HG03460 (cell line): Measurements from ENCODE around the gene A3GALT2.
"Not testable (repeated sequence)": the region's sequence is repeated elsewhere in the genome, so short reads cannot be mapped to it uniquely, and the experiment has no call there.

ENCODE experiments used
- ATAC-seq: cut with Tn5 transposase; IDR thresholded peaks from one replicate; pipeline ENCODE4 v1.9.1; 2021; ENCODE audit not compliant: unreplicated experiment

The A3GALT2 gene

GRCh38 chr1:33295023-33295422 is 25.9 kb downstream of the A3GALT2 start:
- ATAC-seq, result no peak

DNA sequence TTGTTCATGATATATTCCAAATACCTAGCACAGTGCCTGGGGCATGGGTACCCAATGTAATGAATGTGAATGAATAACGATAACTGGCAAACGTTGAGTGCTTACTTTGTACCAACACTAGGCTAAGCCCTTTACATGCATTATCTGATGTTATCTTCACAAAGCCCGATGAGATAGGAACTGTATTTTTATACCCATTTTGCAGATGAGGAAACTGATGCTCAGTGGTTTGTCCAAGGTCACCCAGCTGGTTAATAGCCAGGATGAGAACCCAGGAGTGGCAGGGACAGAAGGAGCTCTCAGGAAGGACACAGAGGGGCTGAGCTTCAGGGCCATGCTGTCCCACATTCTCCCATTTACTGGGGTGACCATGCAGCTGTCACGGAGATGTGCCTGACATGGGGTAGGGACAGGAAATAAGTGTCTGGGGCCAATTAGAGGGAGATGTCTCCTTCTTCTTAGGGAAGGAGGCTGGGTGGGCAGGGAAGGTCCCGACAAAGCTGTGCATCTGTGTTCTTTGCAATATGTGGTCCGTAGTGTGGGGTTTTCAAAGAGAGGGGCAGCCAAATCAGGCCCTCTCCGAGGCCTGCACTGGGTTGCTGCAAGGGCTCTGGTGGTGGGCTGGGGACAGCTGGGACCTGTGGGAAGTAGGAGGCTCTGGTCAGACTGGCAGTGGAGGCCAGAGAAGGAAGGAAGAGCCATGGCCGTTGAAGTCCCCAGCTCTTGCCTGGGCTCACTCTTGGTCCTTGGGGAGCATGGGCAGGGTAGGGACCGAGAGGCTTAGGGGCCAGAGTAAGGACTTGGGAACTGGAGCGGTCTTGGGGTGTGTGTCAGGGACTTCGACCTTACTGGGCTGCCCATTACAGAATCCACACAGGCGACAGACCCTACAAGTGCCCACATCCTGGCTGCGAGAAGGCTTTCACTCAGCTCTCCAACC is 26.6 kb downstream of the A3GALT2 start:
- no peak for ATAC-seq

DNA sequence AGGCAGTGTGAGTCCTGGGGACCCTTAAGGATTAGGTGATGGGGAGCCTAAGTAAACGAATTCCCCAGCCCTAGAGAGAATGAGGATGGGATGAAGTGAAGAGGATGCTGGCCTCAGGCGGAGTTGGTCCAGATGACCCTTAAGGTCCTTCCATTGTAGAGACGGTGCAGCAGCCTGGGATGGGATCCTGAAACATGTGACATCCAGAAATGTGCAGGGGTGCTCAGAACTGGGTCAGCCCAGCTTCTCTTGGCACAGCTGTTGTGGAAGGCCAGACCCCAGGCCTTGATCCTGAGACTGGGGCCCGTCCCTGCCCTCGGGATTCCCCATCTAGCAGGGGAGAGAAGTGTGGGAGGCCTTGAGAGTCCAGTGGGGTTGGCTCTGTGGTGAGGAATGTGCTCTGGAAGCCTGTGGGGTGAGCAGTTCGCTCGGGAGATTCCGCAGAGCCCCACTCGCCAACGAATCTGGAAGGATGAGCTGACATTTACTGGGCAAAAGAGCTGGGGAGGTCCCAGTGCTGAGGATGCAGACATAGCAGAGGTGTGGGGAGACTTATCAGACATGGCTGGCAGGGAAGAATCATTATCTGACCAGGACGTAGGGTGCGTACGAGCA is 28.1 kb downstream of the A3GALT2 start:
- no peak for ATAC-seq

GRCh38 chr1:33290615-33291014 is 30.3 kb downstream of the A3GALT2 start:
- not testable (repeated sequence) for ATAC-seq

GRCh38 chr1:33289858-33290154 is 31.1 kb downstream of the A3GALT2 start:
- ATAC-seq, result no peak

- no peak for ATAC-seq
Measured at GRCh38 chr1:33288976-33289857, 31.7 kb downstream of the A3GALT2 start.

- ATAC-seq, result no peak
Measured at GRCh38 chr1:33287317-33287716, 33.6 kb downstream of the A3GALT2 start.

GRCh38 chr1:33286451-33287185 is 34.3 kb downstream of the A3GALT2 start:
- ATAC-seq, result no peak

GRCh38 chr1:33284049-33284448 is 36.8 kb downstream of the A3GALT2 start:
- no peak for ATAC-seq

- no peak for ATAC-seq
Measured at GRCh38 chr1:33282791-33283190, 38.1 kb downstream of the A3GALT2 start.

- no peak for ATAC-seq
Measured at GRCh38 chr1:33281554-33282303, 39.2 kb downstream of the A3GALT2 start.

GRCh38 chr1:33280091-33280661 is 40.7 kb downstream of the A3GALT2 start:
- ATAC-seq, result no peak

DNA sequence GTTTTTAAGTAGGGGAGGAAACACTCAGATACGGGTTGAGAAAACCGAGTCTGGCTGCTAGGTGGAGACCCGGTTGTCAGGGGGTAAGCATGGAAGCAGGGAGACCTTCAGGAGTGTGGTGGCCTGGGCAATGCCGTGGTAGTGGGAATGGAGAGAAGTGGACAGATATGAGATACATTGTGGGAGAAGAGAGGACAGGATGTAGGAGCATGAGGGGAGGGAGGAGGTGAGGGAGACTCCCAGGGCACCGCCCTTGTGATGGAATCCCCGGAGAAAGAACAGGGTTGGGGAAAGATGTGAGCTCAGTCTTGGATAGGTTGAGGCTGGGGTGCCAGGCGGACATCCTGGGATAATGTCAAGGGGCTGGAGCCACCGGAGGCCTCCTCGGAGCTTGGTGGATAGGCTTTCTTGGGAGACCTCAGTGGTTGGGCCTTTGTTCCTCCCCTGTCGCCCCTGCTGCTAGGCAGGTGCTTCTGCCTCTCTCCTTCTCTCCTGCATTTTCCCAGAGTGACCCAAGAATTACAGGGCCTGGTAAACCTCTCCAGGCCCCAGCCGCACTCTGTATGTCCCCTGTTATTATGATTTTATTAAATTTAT is 43.3 kb downstream of the A3GALT2 start:
- no peak for ATAC-seq

- no peak for ATAC-seq
Measured at GRCh38 chr1:33276573-33277298, 44.2 kb downstream of the A3GALT2 start.

- no peak for ATAC-seq
Measured at GRCh38 chr1:33275706-33276572, 45.0 kb downstream of the A3GALT2 start.

DNA sequence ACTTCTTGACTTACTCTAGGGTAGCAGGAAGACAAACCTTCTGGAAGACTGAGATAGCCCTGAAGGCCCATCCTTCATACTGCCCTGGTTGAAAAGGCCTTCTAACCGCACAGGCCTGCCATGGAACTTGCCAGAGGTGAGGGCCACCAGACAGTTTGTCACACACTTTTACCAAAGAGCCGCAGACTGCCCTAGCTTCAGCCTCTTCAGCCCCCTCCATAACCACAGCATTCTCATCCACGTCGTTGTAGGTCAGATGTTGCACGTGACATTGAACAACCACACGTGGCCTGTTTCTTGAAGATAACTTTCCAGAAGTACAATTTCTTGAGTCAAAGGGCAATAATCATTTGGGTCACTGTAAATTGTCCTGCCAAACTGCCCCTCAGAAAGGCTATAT is 45.7 kb downstream of the A3GALT2 start:
- ATAC-seq, result no peak

DNA sequence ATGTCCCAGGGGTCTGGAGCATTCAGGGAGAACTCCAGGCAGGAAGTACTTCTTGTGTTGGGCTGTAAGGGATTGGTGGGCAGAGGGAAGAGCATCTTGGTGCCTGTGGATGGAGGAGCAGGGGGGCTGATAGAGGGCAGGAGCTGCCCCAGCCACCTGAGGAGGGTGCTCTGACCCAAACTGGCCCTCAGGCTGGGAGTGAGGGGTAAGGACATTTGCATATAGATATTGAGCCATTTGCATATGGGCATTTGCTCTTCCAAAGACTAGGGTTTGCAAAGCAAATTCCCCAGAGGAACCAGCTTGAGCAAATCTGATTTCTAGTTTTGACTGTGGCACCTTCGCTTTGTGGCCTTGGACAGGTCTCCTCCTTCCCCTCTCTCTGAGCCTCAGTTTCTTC is 46.5 kb downstream of the A3GALT2 start:
- no peak for ATAC-seq

- no peak for ATAC-seq
Measured at GRCh38 chr1:33273961-33274371, 46.9 kb downstream of the A3GALT2 start.
